Astrocyte (in vitro differentiated cells and primary cell): ENCODE results near the gene RGS17.

ENCODE experiments used
- EZH2 ChIP-seq: IDR thresholded peaks from 2 replicates; pipeline ENCODE4 v1.6.1; 2012; ENCODE audit warnings: mild to moderate bottlenecking, low read length, inconsistent platforms; ENCODE audit not compliant: insufficient read depth
- TF ChIP-seq, protein P1 (sequence below): IDR thresholded peaks from 2 replicates; pipeline ENCODE4 v1.5.1; 2011; ENCODE audit warnings: low read depth, mild to moderate bottlenecking, inconsistent platforms, low read length, moderate library complexity; ENCODE audit not compliant: insufficient read depth

DNA sequence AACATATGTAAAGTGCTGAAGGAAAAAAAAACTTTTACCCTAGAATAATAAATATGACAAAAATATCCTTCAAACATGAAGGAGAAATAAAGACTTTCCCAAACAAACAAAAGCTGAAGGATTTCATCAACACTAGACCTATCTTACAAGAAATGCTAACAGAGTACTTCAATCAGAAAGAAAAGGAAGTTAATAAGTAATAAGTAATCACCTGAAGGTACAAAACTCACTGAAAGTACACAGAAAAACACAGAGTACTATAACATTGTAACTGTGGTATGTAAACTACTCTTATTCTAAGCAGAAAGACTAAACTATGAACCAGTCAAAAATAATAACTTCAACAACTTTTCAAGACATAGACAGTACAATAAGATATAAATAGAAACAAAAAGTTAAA is 67.1 kb downstream of the RGS17 start:
- TF ChIP-seq, protein P1, sequence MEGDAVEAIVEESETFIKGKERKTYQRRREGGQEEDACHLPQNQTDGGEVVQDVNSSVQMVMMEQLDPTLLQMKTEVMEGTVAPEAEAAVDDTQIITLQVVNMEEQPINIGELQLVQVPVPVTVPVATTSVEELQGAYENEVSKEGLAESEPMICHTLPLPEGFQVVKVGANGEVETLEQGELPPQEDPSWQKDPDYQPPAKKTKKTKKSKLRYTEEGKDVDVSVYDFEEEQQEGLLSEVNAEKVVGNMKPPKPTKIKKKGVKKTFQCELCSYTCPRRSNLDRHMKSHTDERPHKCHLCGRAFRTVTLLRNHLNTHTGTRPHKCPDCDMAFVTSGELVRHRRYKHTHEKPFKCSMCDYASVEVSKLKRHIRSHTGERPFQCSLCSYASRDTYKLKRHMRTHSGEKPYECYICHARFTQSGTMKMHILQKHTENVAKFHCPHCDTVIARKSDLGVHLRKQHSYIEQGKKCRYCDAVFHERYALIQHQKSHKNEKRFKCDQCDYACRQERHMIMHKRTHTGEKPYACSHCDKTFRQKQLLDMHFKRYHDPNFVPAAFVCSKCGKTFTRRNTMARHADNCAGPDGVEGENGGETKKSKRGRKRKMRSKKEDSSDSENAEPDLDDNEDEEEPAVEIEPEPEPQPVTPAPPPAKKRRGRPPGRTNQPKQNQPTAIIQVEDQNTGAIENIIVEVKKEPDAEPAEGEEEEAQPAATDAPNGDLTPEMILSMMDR = no peak
- no peak for TF ChIP-seq EZH2
